ENCODE results near the gene AMFR. TPM values are rescaled to one million over a fixed set of nuclear protein-coding genes. Genes with fewer than 3 reads are reported as not detected.
"Not testable (repeated sequence)": the region's sequence is repeated elsewhere in the genome, so short reads cannot be mapped to it uniquely, and the experiment has no call there.

Gene AMFR
- total and polyA plus RNA-seq, 4 donors = 122 to 239 (median 129) TPM

DNA sequence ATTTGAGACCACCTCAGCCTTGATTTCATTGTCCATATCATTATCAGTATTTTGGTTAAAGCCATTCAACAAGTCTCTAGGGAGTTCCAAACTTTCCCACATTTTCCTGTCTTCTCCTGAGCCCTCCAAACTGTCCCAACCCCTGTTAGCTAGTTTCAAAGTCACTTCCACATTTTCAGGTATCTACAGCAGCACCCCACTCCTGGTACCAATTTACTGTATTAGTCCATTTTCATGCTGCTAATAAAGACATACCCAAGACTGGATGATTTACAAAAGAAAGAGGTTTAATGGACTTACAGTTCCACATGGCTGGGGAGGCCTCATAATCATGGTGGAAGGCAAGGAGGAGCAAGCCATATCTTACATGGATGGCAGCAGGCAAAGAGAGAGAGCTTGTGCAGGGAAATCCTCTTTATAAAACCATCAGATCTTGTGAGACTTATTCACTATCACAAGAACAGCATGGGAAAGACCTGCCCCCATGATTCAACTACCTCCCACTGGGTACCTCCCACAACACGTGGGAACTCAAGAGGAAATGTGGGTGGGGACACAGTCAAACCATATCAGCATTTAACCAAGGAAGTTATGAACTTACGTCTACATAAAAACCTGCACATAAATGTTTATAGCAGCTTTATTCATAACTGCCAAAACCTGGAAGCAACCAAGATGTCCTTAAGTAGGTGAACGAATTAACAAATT lies 44.4 kb downstream of the AMFR start:
- peaks cover 35% of the 10 kb centered on the region for H3K36me3 ChIP-seq (ENCODE audit: control insufficient read depth, insufficient read depth, low read length)
- not testable (repeated sequence) for H3K4me1 ChIP-seq (ENCODE audit: control insufficient read depth, insufficient read depth, low read length); H3K27me3 ChIP-seq (ENCODE audit: control insufficient read depth, insufficient read depth, low read length); H3K4me3 ChIP-seq (ENCODE audit: low read depth, low read length); H3K9me3 ChIP-seq (ENCODE audit: control insufficient read depth, insufficient read depth, low read length); H3K27ac ChIP-seq (ENCODE audit: low read depth, low read length); DNase-seq (ENCODE audit: low read depth in 4 of 6, low spot score in 6 of 6)
- WGBS (ENCODE audit: insufficient coverage) = no CpG with 5 or more reads among the region's 3 CpGs

- H3K36me3 ChIP-seq (ENCODE audit: control insufficient read depth, insufficient read depth, low read length) = peaks cover 22% of the 10 kb centered on the region
- not testable (repeated sequence) for H3K9me3 ChIP-seq (ENCODE audit: control insufficient read depth, insufficient read depth, low read length); H3K4me3 ChIP-seq (ENCODE audit: low read depth, low read length); H3K4me1 ChIP-seq (ENCODE audit: control insufficient read depth, insufficient read depth, low read length); H3K27me3 ChIP-seq (ENCODE audit: control insufficient read depth, insufficient read depth, low read length); H3K27ac ChIP-seq (ENCODE audit: low read depth, low read length); DNase-seq (ENCODE audit: low read depth in 4 of 6, low spot score in 6 of 6)
- WGBS (ENCODE audit: insufficient coverage) = 100% methylated on average over 1 of the region's 6 CpGs
Measured at GRCh38 chr16:56379044-56379443, 46.3 kb downstream of the AMFR start.

DNA sequence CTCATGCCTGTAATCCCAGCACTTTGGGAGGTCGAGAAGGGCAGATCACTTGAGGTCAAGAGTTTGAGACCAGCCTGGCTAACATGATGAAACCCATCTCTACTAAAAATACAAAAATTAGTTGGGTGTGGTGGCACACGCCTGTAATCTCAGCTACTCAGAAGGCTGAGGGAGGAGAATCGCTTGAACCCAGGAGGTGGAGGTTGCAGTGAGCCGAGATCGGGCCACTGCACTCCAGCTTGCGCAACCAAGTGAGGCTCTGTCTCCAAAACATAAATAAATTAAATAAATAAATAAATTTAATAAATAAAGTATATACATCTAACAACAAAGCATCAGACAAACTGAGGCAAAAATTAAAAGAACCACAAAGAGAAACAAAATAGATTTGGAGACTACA lies 49.6 kb downstream of the AMFR start:
- not testable (repeated sequence) for H3K27me3 ChIP-seq (ENCODE audit: control insufficient read depth, insufficient read depth, low read length); H3K4me3 ChIP-seq (ENCODE audit: low read depth, low read length); H3K9me3 ChIP-seq (ENCODE audit: control insufficient read depth, insufficient read depth, low read length); H3K36me3 ChIP-seq (ENCODE audit: control insufficient read depth, insufficient read depth, low read length); H3K4me1 ChIP-seq (ENCODE audit: control insufficient read depth, insufficient read depth, low read length); H3K27ac ChIP-seq (ENCODE audit: low read depth, low read length); DNase-seq (ENCODE audit: low read depth in 4 of 6, low spot score in 6 of 6)
- WGBS (ENCODE audit: insufficient coverage) = no CpG with 5 or more reads among the region's 6 CpGs

DNA sequence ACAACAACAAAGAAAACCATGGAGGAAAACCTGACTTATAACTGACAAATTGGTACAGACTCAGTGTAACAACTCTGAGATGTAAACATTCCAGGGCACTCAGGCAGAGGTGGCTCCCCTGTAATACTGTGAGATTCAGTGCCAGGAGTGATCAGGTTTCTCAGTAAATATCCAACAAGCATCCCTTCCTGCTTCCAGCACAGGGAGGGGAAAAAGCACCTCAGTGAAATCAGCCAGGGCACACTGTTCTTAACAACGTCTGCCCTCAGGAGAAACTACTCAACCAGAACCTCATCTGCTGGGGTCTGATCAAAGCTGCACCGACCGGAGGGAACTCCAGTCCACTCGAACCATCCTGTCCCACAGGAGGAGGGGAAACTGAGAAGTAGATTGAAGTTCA lies 52.3 kb downstream of the AMFR start:
- WGBS (ENCODE audit: insufficient coverage) = no CpG with 5 or more reads among the region's 4 CpGs
- DNase-seq (ENCODE audit: low read depth in 4 of 6, low spot score in 6 of 6) = no peak

DNA sequence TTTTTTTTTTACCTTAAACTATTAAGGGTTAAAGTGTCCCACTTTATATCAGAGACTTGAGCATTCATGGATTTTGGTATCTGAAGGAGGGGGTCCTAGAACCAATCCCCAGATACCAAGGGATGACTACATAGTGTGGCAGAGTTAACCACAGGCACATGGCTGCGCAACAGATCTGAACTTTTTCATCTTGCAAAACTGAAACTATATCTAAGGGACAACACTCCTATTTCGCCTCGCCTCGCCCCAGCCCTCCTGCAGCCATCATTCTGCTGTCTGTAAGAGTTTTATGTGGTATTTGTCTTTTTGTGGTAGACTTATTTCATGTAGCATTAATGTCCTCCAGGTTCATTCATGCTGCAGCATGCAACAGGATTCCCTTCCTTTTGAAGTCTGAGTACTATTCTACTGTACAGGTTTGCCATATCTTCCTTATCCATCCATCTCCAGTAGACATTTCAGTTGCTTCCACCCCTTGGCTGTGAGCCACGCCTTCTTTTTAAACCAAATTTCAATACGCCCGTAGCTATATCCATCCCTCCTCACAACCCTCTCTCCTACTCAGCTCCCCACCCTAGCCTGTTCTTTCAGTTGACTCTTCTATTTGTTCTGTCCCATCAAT lies 53.2 kb downstream of the AMFR start:
- Histone ChIP-seq H3K27ac (ENCODE audit: low read depth, low read length) (no peak overlapping the region), H3K27me3 (ENCODE audit: control insufficient read depth, insufficient read depth, low read length) (no peaks in the 10 kb centered on the region), H3K4me3 (ENCODE audit: low read depth, low read length) (no peak overlapping the region), H3K9me3 (ENCODE audit: control insufficient read depth, insufficient read depth, low read length) (no peaks in the 10 kb centered on the region), H3K4me1 (ENCODE audit: control insufficient read depth, insufficient read depth, low read length) (peaks cover 3% of the 10 kb centered on the region), H3K36me3 (ENCODE audit: control insufficient read depth, insufficient read depth, low read length) (peaks cover 10% of the 10 kb centered on the region)
- 83% methylated on average over 4 of the region's 7 CpGs for WGBS (ENCODE audit: insufficient coverage)
- DNase-seq (ENCODE audit: low read depth in 4 of 6, low spot score in 6 of 6) = no peak

More for the DNA sequence above, 52.3 kb downstream of the AMFR start:
- no peaks in the 10 kb centered on the region for H3K27me3 ChIP-seq (ENCODE audit: control insufficient read depth, insufficient read depth, low read length)
- peaks cover 3% of the 10 kb centered on the region for H3K4me1 ChIP-seq (ENCODE audit: control insufficient read depth, insufficient read depth, low read length)
- H3K4me3 ChIP-seq (ENCODE audit: low read depth, low read length) = no peak overlapping the region
- peaks cover 6% of the 10 kb centered on the region for H3K36me3 ChIP-seq (ENCODE audit: control insufficient read depth, insufficient read depth, low read length)
- no peak overlapping the region for H3K27ac ChIP-seq (ENCODE audit: low read depth, low read length)
- no peaks in the 10 kb centered on the region for H3K9me3 ChIP-seq (ENCODE audit: control insufficient read depth, insufficient read depth, low read length)

GRCh38 chr16:56371660-56371937 lies 53.7 kb downstream of the AMFR start:
- Histone ChIP-seq H3K36me3 (ENCODE audit: control insufficient read depth, insufficient read depth, low read length) (peaks cover 16% of the 10 kb centered on the region), H3K4me3 (ENCODE audit: low read depth, low read length) (no peak overlapping the region), H3K27me3 (ENCODE audit: control insufficient read depth, insufficient read depth, low read length) (no peaks in the 10 kb centered on the region), H3K4me1 (ENCODE audit: control insufficient read depth, insufficient read depth, low read length) (peaks cover 3% of the 10 kb centered on the region), H3K27ac (ENCODE audit: low read depth, low read length) (no peak overlapping the region), H3K9me3 (ENCODE audit: control insufficient read depth, insufficient read depth, low read length) (no peaks in the 10 kb centered on the region)
- no peak for DNase-seq (ENCODE audit: low read depth in 4 of 6, low spot score in 6 of 6)
- no CpG with 5 or more reads among the region's 1 CpG for WGBS (ENCODE audit: insufficient coverage)

DNA sequence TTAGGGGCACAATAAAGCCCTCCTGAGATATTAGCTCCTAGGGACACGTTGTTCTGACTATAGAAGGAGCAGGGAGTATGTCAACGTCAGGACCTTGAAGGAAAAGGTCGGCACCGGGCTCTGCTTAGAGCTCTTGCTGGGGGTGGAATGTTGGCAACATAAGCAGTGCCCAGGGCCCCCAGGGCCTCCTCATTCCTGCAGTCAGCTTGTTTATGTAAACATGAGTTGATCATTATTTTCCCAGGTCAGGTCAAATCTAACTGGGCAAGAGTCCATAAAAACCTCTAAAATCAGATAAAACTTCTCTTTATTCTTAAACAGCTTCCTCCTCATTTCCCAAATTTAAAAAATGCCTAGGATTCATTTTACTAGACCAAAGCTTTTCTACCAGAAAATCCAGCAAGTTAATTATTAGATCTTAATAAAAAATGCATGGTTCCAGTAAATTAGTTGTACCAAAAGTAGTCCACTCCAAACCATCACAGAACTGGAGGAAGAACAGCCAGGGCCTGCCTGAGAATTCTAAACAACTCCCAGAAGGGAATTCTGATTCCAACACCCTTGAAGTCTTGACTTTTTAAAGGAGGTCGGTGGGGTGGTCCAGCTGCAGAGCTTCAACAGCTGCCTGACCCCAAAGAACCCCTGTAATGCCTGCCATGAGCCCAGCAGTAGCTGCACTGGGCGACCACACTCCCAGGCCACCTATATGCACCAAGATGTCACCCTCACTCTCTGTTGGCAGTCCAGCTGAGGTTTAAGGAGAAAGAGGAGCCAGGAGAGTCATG lies 54.3 kb downstream of the AMFR start:
- Histone ChIP-seq H3K36me3 (ENCODE audit: control insufficient read depth, insufficient read depth, low read length) (peaks cover 20% of the 10 kb centered on the region), H3K4me1 (ENCODE audit: control insufficient read depth, insufficient read depth, low read length) (peaks cover 3% of the 10 kb centered on the region), H3K27ac (ENCODE audit: low read depth, low read length) (no peak overlapping the region), H3K9me3 (ENCODE audit: control insufficient read depth, insufficient read depth, low read length) (no peaks in the 10 kb centered on the region), H3K27me3 (ENCODE audit: control insufficient read depth, insufficient read depth, low read length) (no peaks in the 10 kb centered on the region), H3K4me3 (ENCODE audit: low read depth, low read length) (no peak overlapping the region)
- 62% methylated on average over 6 of the region's 6 CpGs for WGBS (ENCODE audit: insufficient coverage)
- DNase-seq (ENCODE audit: low read depth in 4 of 6, low spot score in 6 of 6) = no peak

GRCh38 chr16:56370185-56370874 lies 55.0 kb downstream of the AMFR start:
- no CpG with 5 or more reads among the region's 2 CpGs for WGBS (ENCODE audit: insufficient coverage)
- H3K27me3 ChIP-seq (ENCODE audit: control insufficient read depth, insufficient read depth, low read length) = no peaks in the 10 kb centered on the region
- no peaks in the 10 kb centered on the region for H3K9me3 ChIP-seq (ENCODE audit: control insufficient read depth, insufficient read depth, low read length)
- H3K36me3 ChIP-seq (ENCODE audit: control insufficient read depth, insufficient read depth, low read length) = peaks cover 23% of the 10 kb centered on the region
- no peak overlapping the region for H3K4me3 ChIP-seq (ENCODE audit: low read depth, low read length)
- H3K27ac ChIP-seq (ENCODE audit: low read depth, low read length) = no peak overlapping the region
- peaks cover 3% of the 10 kb centered on the region for H3K4me1 ChIP-seq (ENCODE audit: control insufficient read depth, insufficient read depth, low read length)
- DNase-seq (ENCODE audit: low read depth in 4 of 6, low spot score in 6 of 6) = no peak

DNA sequence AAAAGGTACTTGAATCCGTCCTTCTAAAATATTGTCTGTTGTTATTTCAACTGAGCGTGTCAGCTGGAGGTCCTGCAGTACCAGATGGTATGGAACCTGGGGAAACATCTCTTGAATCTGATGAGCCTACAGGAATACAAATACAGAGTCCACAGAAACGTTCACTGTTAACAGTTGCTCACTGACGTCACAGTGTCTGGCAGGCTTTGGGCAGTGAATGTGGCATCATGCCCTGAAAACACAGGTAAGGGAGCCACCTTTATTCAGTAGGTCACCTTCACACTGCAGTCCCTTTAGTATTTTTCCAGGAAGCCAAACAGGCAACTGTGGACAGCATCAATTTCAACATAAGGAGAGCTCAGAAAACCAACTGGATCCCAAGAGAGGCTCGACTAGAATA lies 56.1 kb downstream of the AMFR start:
- Histone ChIP-seq H3K27ac (ENCODE audit: low read depth, low read length) (no peak overlapping the region), H3K36me3 (ENCODE audit: control insufficient read depth, insufficient read depth, low read length) (peaks cover 29% of the 10 kb centered on the region), H3K9me3 (ENCODE audit: control insufficient read depth, insufficient read depth, low read length) (no peaks in the 10 kb centered on the region), H3K27me3 (ENCODE audit: control insufficient read depth, insufficient read depth, low read length) (no peaks in the 10 kb centered on the region), H3K4me3 (ENCODE audit: low read depth, low read length) (no peak overlapping the region), H3K4me1 (ENCODE audit: control insufficient read depth, insufficient read depth, low read length) (peaks cover 3% of the 10 kb centered on the region)
- no peak for DNase-seq (ENCODE audit: low read depth in 4 of 6, low spot score in 6 of 6)
- WGBS (ENCODE audit: insufficient coverage) = 65% methylated on average over 3 of the region's 5 CpGs
